DOHH2 (cell line): Measurements from ENCODE around the gene C3.

Experiments
- H3F3A ChIP-seq: fragments of 200-600 bp; sonication (generic), shearing (Covaris generic); 2 replicates; pipeline ENCODE4 v1.6.0; 2016; ENCODE audit warnings: antibody characterized with exemption, mild to moderate bottlenecking; ENCODE audit not compliant: control insufficient read depth, insufficient read depth
- H3K27ac ChIP-seq: fragments of 200-600 bp; sonication (generic); 2 replicates; pipeline ENCODE4 v1.5.1; 2014; ENCODE audit warnings: low read depth, mild to moderate bottlenecking, low read length, moderate library complexity
- H3K27me3 ChIP-seq: fragments of 200-600 bp; sonication (generic); 2 replicates; pipeline ENCODE4 v1.6.1; 2014; ENCODE audit warnings: mild to moderate bottlenecking, low read length, mixed read lengths; ENCODE audit not compliant: control insufficient read depth
- H3K36me3 ChIP-seq: fragments of 200-600 bp; sonication (generic); 2 replicates; pipeline ENCODE4 v1.6.1; 2014; ENCODE audit warnings: mild to moderate bottlenecking, low read length, moderate library complexity, mixed read lengths; ENCODE audit not compliant: control insufficient read depth
- H3K4me1 ChIP-seq: fragments of 200-600 bp; sonication (generic); 2 replicates; pipeline ENCODE4 v1.6.1; 2014; ENCODE audit warnings: mild to moderate bottlenecking, low read length, mixed read lengths; ENCODE audit not compliant: control insufficient read depth
- H3K4me2 ChIP-seq: fragments of 200-600 bp; sonication (generic); 2 replicates; pipeline ENCODE4 v1.6.0; 2014; ENCODE audit warnings: mild to moderate bottlenecking, low read length, moderate library complexity
- H3K4me3 ChIP-seq: fragments of 200-600 bp; sonication (generic); 2 replicates; pipeline ENCODE4 v1.5.1; 2014; ENCODE audit warnings: mild to moderate bottlenecking, low read length, mixed read lengths
- H3K79me2 ChIP-seq: fragments of 200-600 bp; sonication (generic); 2 replicates; pipeline ENCODE4 v1.6.1; 2014; ENCODE audit warnings: mild to moderate bottlenecking, low read length, mixed read lengths; ENCODE audit not compliant: control insufficient read depth
- H3K9me2 ChIP-seq: fragments of 200-600 bp; sonication (generic); replicated peaks from 2 replicates; pipeline ENCODE4 v1.6.1; 2014; ENCODE audit warnings: mild to moderate bottlenecking, low read length, mixed read lengths; ENCODE audit not compliant: control insufficient read depth
- H3K9me3 ChIP-seq: fragments of 200-600 bp; sonication (generic); 2 replicates; pipeline ENCODE4 v1.6.1; 2014; ENCODE audit warnings: antibody characterized with exemption, low read length, mixed read lengths; ENCODE audit not compliant: control insufficient read depth, insufficient read depth
- H4K20me1 ChIP-seq: fragments of 200-600 bp; sonication (generic); 2 replicates; pipeline ENCODE4 v1.6.0; 2014; ENCODE audit warnings: low read depth, mild to moderate bottlenecking, antibody characterized with exemption, low read length, moderate library complexity; ENCODE audit not compliant: control insufficient read depth, insufficient read depth
- EZH2phosphoT487 ChIP-seq: fragments of 200-600 bp; sonication (generic); IDR thresholded peaks from 2 replicates; pipeline ENCODE4 v1.6.1; 2017; ENCODE audit warnings: borderline replicate concordance, mild to moderate bottlenecking, antibody characterized with exemption, low read length, moderate library complexity, mixed read lengths
- TF ChIP-seq, protein P1 (sequence below): fragments of 200-600 bp; sonication (generic); IDR thresholded peaks from one replicate; pipeline ENCODE4 v1.5.1; 2014; ENCODE audit warnings: antibody characterized with exemption, mild to moderate bottlenecking, low read depth, low read length; ENCODE audit not compliant: poor library complexity, severe bottlenecking

The C3 gene

DNA sequence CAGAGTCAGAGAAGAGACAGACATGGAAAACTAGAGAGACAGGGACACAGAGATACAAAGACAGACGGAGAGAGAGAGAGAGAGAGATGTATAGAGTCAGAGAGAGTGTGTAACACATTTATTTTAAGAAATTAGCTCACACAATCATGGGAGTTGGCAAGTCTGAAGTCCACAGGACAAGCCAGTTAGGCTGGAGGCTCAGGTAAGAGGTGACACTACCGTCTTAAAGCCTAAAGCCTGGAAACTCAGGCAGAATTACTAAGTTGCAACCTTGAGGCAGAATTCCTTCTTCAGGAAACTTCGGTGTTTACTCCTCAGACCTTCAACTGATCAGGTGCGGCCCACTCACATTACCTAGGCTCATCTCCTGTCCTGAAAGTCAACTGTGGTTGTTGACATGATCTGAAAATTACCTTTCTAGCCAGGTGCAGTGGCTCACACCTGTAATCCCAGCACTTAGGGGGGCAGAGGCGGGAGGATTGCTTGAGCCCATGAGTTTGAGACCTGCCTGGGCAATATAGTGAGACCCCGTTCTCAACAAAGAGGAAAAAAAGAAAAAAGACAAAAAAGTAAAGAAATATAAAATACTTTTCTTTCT is 47.7 kb downstream of the C3 start:
- no peaks in the 10 kb centered on the region for H3K36me3 ChIP-seq
- no peak overlapping the region for H3K27ac ChIP-seq
- H3K9me3 ChIP-seq, result no peaks in the 10 kb centered on the region
- H3K27me3 ChIP-seq, result peaks cover 25% of the 10 kb centered on the region
- no peaks in the 10 kb centered on the region for H3K79me2 ChIP-seq
- no peak overlapping the region for H3K4me3 ChIP-seq
- no peaks in the 10 kb centered on the region for H3K9me2 ChIP-seq
- no peak overlapping the region for H3K4me2 ChIP-seq
- no peak for TF ChIP-seq EZH2phosphoT487
- TF ChIP-seq, protein P1, sequence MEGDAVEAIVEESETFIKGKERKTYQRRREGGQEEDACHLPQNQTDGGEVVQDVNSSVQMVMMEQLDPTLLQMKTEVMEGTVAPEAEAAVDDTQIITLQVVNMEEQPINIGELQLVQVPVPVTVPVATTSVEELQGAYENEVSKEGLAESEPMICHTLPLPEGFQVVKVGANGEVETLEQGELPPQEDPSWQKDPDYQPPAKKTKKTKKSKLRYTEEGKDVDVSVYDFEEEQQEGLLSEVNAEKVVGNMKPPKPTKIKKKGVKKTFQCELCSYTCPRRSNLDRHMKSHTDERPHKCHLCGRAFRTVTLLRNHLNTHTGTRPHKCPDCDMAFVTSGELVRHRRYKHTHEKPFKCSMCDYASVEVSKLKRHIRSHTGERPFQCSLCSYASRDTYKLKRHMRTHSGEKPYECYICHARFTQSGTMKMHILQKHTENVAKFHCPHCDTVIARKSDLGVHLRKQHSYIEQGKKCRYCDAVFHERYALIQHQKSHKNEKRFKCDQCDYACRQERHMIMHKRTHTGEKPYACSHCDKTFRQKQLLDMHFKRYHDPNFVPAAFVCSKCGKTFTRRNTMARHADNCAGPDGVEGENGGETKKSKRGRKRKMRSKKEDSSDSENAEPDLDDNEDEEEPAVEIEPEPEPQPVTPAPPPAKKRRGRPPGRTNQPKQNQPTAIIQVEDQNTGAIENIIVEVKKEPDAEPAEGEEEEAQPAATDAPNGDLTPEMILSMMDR, result no peak
- H3F3A ChIP-seq, result no peaks in the 10 kb centered on the region
- peaks cover 34% of the 10 kb centered on the region for H3K4me1 ChIP-seq
- H4K20me1 ChIP-seq, result no peaks in the 10 kb centered on the region

DNA sequence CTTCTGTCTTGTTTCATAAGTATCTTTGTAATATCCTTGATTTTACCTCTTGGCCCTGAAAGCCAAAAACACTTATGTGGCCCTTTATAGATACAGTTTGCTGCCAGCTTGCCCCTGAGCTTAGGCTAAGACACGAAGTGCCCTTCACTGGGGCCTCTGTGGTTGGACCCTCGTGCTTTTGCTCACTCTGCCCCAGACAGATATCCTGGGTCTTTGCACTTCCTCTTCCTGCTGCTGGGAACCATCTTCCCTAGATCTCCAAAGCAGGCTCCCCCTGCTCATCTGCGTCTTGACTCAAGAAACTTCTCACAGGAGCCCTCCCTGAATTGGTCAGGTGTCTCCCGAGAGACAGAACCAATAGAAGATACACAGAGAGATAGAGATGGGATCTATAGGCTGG is 48.5 kb downstream of the C3 start:
- no peaks in the 10 kb centered on the region for H3K36me3 ChIP-seq
- no peaks in the 10 kb centered on the region for H3K9me3 ChIP-seq
- H3K27ac ChIP-seq, result no peak overlapping the region
- peaks cover 25% of the 10 kb centered on the region for H3K27me3 ChIP-seq
- no peak overlapping the region for H3K4me2 ChIP-seq
- no peaks in the 10 kb centered on the region for H3K79me2 ChIP-seq
- no peaks in the 10 kb centered on the region for H3F3A ChIP-seq
- TF ChIP-seq, protein P1, result no peak
- TF ChIP-seq EZH2phosphoT487, result no peak
- peaks cover 34% of the 10 kb centered on the region for H3K4me1 ChIP-seq
- no peak overlapping the region for H3K4me3 ChIP-seq
- H4K20me1 ChIP-seq, result no peaks in the 10 kb centered on the region
- H3K9me2 ChIP-seq, result no peaks in the 10 kb centered on the region

DNA sequence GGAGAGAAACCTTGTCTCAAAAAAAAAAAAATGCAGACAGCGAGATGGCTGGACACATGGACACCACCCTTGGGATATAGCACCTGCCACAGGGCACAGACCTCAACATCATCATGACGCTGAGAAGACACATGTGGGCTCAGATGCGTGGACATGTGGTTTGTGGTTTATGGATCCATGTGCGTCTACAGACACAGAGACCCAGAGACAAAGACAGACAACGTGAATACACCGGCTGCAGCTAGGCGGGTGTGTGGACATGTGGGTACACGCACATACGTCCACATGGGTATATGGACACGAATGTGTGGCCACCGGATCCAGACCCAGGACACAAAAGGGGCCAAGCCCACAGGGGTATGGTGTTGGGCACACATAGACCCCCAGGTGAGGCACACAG is 51.8 kb downstream of the C3 start:
- Histone ChIP-seq H3F3A (no peaks in the 10 kb centered on the region), H3K9me2 (no peaks in the 10 kb centered on the region), H3K4me1 (peaks cover 25% of the 10 kb centered on the region), H4K20me1 (no peaks in the 10 kb centered on the region), H3K36me3 (no peaks in the 10 kb centered on the region), H3K4me2 (no peak overlapping the region), H3K27ac (no peak overlapping the region), H3K79me2 (no peaks in the 10 kb centered on the region), H3K4me3 (no peak overlapping the region), H3K27me3 (peaks cover 12% of the 10 kb centered on the region), H3K9me3 (no peaks in the 10 kb centered on the region)
- TF ChIP-seq, protein P1, result no peak
- TF ChIP-seq EZH2phosphoT487, result no peak
